Coronary artery (tissue), 2 donors: ENCODE results near the gene KCNJ6.
A peak's percentile ranks its signal among the peaks of the same experiment; 100 is the strongest.
"Not testable (repeated sequence)": the region's sequence is repeated elsewhere in the genome, so short reads cannot be mapped to it uniquely, and the experiment has no call there.

ENCODE experiments used
- DNase-seq: peaks from one replicate; pipeline ENCODE4 v3.0.0-alpha.2; 2017; ENCODE audit warnings: low spot score
- H3K27ac ChIP-seq, 2 donors: fragments of 200-600 bp; sonication (generic); one replicate each; pipeline ENCODE4 v1.5.1; 2016 to 2019
- H3K4me3 ChIP-seq: fragments of 200-600 bp; sonication (generic); 2 replicates; pipeline ENCODE4 v1.5.1; 2016; ENCODE audit warnings: mild to moderate bottlenecking, moderate library complexity
- TF ChIP-seq, protein P1 (sequence below): fragments of 200-600 bp; sonication (generic); IDR thresholded peaks from one replicate; pipeline ENCODE4 v1.5.1; 2019; ENCODE audit warnings: antibody characterized with exemption

The KCNJ6 gene

GRCh38 chr21:37668462-37669239 lies 247.6 kb downstream of the KCNJ6 start:
- no peak overlapping the region for H3K4me3 ChIP-seq
- no peak overlapping the region for H3K27ac ChIP-seq
- TF ChIP-seq, protein P1, sequence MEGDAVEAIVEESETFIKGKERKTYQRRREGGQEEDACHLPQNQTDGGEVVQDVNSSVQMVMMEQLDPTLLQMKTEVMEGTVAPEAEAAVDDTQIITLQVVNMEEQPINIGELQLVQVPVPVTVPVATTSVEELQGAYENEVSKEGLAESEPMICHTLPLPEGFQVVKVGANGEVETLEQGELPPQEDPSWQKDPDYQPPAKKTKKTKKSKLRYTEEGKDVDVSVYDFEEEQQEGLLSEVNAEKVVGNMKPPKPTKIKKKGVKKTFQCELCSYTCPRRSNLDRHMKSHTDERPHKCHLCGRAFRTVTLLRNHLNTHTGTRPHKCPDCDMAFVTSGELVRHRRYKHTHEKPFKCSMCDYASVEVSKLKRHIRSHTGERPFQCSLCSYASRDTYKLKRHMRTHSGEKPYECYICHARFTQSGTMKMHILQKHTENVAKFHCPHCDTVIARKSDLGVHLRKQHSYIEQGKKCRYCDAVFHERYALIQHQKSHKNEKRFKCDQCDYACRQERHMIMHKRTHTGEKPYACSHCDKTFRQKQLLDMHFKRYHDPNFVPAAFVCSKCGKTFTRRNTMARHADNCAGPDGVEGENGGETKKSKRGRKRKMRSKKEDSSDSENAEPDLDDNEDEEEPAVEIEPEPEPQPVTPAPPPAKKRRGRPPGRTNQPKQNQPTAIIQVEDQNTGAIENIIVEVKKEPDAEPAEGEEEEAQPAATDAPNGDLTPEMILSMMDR = no peak
- DNase-seq = no peak

GRCh38 chr21:37667380-37667779 lies 248.9 kb downstream of the KCNJ6 start:
- TF ChIP-seq, protein P1 = no peak
- no peak overlapping the region for H3K27ac ChIP-seq
- no peak for DNase-seq
- H3K4me3 ChIP-seq = no peak overlapping the region

- DNase-seq = no peak
- Histone ChIP-seq H3K27ac (no peak overlapping the region), H3K4me3 (no peak overlapping the region)
- TF ChIP-seq, protein P1 = no peak
Observed at GRCh38 chr21:37665230-37666024, 250.8 kb downstream of the KCNJ6 start.

DNA sequence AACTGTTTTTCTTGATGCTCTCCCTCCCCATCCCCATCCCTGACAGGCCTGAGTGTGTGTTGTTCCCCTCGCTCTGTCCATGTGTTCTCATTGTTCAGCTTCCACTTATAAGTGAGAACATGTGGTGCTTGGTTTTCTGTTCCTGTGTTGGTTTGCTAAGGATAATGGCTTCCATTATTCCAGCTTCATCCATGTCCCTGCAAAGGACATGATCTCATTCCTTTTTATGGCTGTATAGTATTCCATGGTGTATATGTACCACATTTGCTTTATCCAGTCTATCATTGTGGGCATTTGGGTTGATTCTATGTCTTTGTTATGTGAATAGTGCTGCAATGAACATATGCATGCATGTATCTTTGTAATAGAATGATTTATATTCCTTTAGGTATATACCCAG lies 254.0 kb downstream of the KCNJ6 start:
- not testable (repeated sequence) for H3K4me3 ChIP-seq, H3K27ac ChIP-seq, DNase-seq

DNA sequence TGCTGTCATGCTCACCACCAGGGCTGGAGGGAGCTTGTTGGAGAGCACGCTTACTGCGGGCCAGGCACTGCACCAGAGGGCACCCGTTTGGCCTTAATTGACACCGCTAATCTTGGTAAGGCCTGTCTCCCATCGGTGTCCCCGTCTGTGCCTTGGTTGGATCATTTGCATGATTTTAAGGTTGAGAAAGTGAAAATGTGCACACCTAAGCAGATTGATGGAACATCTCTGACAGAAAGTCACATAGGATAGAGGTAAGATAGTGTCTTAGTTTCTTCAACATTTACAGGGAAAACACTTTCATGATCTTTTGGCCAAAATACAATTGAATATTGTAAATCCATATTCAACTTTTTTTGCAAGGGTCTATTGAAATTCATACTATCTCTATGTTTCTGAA lies 255.5 kb downstream of the KCNJ6 start:
- TF ChIP-seq, protein P1 = no peak
- Histone ChIP-seq H3K4me3 (no peak overlapping the region), H3K27ac (no peak overlapping the region)
- no peak for DNase-seq

DNA sequence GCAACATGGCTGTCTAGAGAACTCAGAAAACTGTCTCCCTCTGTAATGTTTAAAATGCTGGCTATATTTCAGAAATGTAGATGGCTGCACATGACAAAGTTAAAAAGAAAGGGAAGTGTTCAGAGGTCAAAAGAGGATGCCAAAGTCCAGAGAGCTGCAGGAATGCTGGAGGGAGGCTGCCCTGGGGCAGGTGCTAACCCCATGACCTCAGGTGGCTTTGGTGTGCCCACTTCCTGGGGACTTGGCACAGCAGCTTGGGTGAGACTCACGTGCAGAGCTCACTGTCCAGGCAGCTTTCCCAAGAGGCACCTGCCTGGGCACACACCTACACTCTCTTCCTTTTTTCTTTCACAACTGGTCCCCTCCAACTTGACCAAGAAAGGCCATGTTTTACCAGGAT lies 256.4 kb downstream of the KCNJ6 start:
- no peak overlapping the region for H3K4me3 ChIP-seq
- no peak for DNase-seq
- TF ChIP-seq, protein P1 = no peak
- H3K27ac ChIP-seq = no peak overlapping the region

- H3K27ac ChIP-seq = peak overlapping the region in 1 of 2 donors; percentile 70
- H3K4me3 ChIP-seq = no peak overlapping the region
- TF ChIP-seq, protein P1 = no peak
- DNase-seq = no peak
Observed at GRCh38 chr21:37658817-37659458, 257.3 kb downstream of the KCNJ6 start.
